HEK293T (cell line): ENCODE data around the gene MED9.
"Not testable (repeated sequence)": the region's sequence is repeated elsewhere in the genome, so short reads cannot be mapped to it uniquely, and the experiment has no call there.

Source experiments
- CTCF ChIA-PET: fragments of 350-600 bp; formaldehyde crosslinking; extraction: SDS; loops from one replicate; lab custom pipeline; 2021; ENCODE audit warnings: antibody characterized with exemption, inconsistent platforms; lab: Yijun Ruan, JAX
- POLR2A ChIA-PET: fragments of 350-600 bp; formaldehyde crosslinking; extraction: SDS; loops from one replicate; lab custom pipeline; 2020; ENCODE audit warnings: antibody characterized with exemption, inconsistent platforms; lab: Yijun Ruan, JAX
- DNase-seq: peaks from one replicate; pipeline ENCODE4 v3.0.0; 2012; ENCODE audit warnings: mixed read lengths; ENCODE audit errors: extremely low spot score
- ARNT ChIP-seq: fragments of 450-650 bp; IDR thresholded peaks from 2 replicates; pipeline ENCODE4 v1.6.1; 2017; ENCODE audit warnings: mild to moderate bottlenecking
- BHLHE40 ChIP-seq: fragments of 450-650 bp; IDR thresholded peaks from 2 replicates; pipeline ENCODE4 v1.6.1; 2016; ENCODE audit warnings: mild to moderate bottlenecking, moderate library complexity, borderline replicate concordance
- CTBP1 ChIP-seq: fragments of 450-650 bp; IDR thresholded peaks from 2 replicates; pipeline ENCODE4 v1.6.1; 2016; ENCODE audit warnings: borderline replicate concordance
- ELF4 ChIP-seq: fragments of 450-650 bp; IDR thresholded peaks from 2 replicates; pipeline ENCODE4 v1.6.1; 2017; ENCODE audit warnings: antibody characterized with exemption
- FOXA1 ChIP-seq: fragments of 450-650 bp; IDR thresholded peaks from 2 replicates; pipeline ENCODE4 v1.6.1; 2016; ENCODE audit warnings: mild to moderate bottlenecking
- FOXK2 ChIP-seq: fragments of 450-650 bp; IDR thresholded peaks from 2 replicates; pipeline ENCODE4 v1.6.1; 2016; ENCODE audit warnings: mild to moderate bottlenecking
- FOXM1 ChIP-seq: fragments of 450-650 bp; IDR thresholded peaks from 2 replicates; pipeline ENCODE4 v1.6.1; 2017; ENCODE audit warnings: mild to moderate bottlenecking, borderline replicate concordance
- HDGF ChIP-seq: fragments of 450-650 bp; IDR thresholded peaks from 2 replicates; pipeline ENCODE4 v1.6.1; 2017; ENCODE audit warnings: antibody characterized with exemption, borderline replicate concordance
- L3MBTL2 ChIP-seq: fragments of 450-650 bp; conservative IDR thresholded peaks from 2 replicates; pipeline ENCODE4 v1.6.1; 2016; ENCODE audit warnings: mild to moderate bottlenecking
- LEF1 ChIP-seq: fragments of 450-650 bp; IDR thresholded peaks from 2 replicates; pipeline ENCODE4 v1.6.1; 2017; ENCODE audit warnings: mild to moderate bottlenecking, borderline replicate concordance
- NFRKB ChIP-seq: fragments of 450-650 bp; IDR thresholded peaks from 2 replicates; pipeline ENCODE4 v1.6.1; 2016; ENCODE audit warnings: mild to moderate bottlenecking, moderate library complexity
- PKNOX1 ChIP-seq: fragments of 450-650 bp; IDR thresholded peaks from 2 replicates; pipeline ENCODE4 v1.6.1; 2016
- SP1 ChIP-seq: fragments of 450-650 bp; IDR thresholded peaks from 2 replicates; pipeline ENCODE4 v1.6.1; 2017
- SUZ12 ChIP-seq: fragments of 450-650 bp; IDR thresholded peaks from 2 replicates; pipeline ENCODE4 v1.6.1; 2016; ENCODE audit warnings: mild to moderate bottlenecking
- TARDBP ChIP-seq: fragments of 450-650 bp; IDR thresholded peaks from 2 replicates; pipeline ENCODE4 v1.6.1; 2016
- ZNF384 ChIP-seq: fragments of 450-650 bp; IDR thresholded peaks from 2 replicates; pipeline ENCODE4 v1.6.1; 2016

The MED9 gene

GRCh38 chr17:17480593-17481148 lies 3.9 kb downstream of the MED9 start:
- POLR2A ChIA-PET: interaction anchor here (1.7 kb wide), 1 partner anchor 10 kb away, joined by 4 read pairs; no protein-coding TSS in a partner anchor
- no peak for TF ChIP-seq SP1
- no peak for TF ChIP-seq CTBP1
- no peak for TF ChIP-seq PKNOX1
- TF ChIP-seq LEF1: no peak
- TF ChIP-seq NFRKB: no peak
- TF ChIP-seq ZNF384: no peak
- TF ChIP-seq ELF4: no peak
- TF ChIP-seq HDGF: no peak
- no peak for TF ChIP-seq FOXA1
- CTCF ChIA-PET: no interaction called here
- DNase-seq: no peak

GRCh38 chr17:17481860-17482259 lies 5.1 kb downstream of the MED9 start:
- ChIA-PET CTCF (no interaction called here), POLR2A (no interaction called here)
- TF ChIP-seq BHLHE40: no peak
- no peak for DNase-seq

GRCh38 chr17:17484451-17484899 lies 7.7 kb downstream of the MED9 start:
- ChIA-PET POLR2A (no interaction called here), CTCF (interaction anchor here (0.8 kb wide), 1 partner anchor 8 kb away, joined by 6 read pairs; no protein-coding TSS in a partner anchor)
- TF ChIP-seq PKNOX1 (no peak), TARDBP (no peak), ELF4 (no peak)
- DNase-seq: no peak

GRCh38 chr17:17485420-17485819 lies 8.6 kb downstream of the MED9 start:
- ChIA-PET POLR2A (no interaction called here), CTCF (no interaction called here)
- no peak for DNase-seq
- TF ChIP-seq SUZ12 (no peak), FOXK2 (no peak), PKNOX1 (no peak), SP1 (no peak), BHLHE40 (no peak), L3MBTL2 (no peak), ZNF384 (no peak), TARDBP (no peak), CTBP1 (no peak), LEF1 (no peak), FOXA1 (no peak), ELF4 (no peak)

- POLR2A ChIA-PET, DNase-seq, CTCF ChIA-PET: not testable (repeated sequence)
Measured at GRCh38 chr17:17486416-17486815, 9.6 kb downstream of the MED9 start.

GRCh38 chr17:17487998-17488397 lies 11.2 kb downstream of the MED9 start:
- ChIA-PET CTCF (no interaction called here), POLR2A (no interaction called here)
- TF ChIP-seq LEF1 (no peak), SUZ12 (no peak), NFRKB (no peak), TARDBP (no peak), PKNOX1 (no peak), ZNF384 (no peak), HDGF (no peak), CTBP1 (no peak), FOXM1 (no peak), FOXK2 (no peak), ARNT (no peak), L3MBTL2 (no peak), BHLHE40 (no peak), ELF4 (no peak)
- DNase-seq: no peak

GRCh38 chr17:17491031-17491471 lies 14.3 kb downstream of the MED9 start:
- TF ChIP-seq FOXK2: no peak
- no peak for TF ChIP-seq NFRKB
- no peak for TF ChIP-seq ZNF384
- no peak for TF ChIP-seq FOXA1
- no peak for TF ChIP-seq ARNT
- no peak for TF ChIP-seq TARDBP
- TF ChIP-seq SUZ12: no peak
- TF ChIP-seq ELF4: no peak
- no peak for TF ChIP-seq HDGF
- TF ChIP-seq PKNOX1: no peak
- TF ChIP-seq BHLHE40: no peak
- no peak for TF ChIP-seq SP1
- no peak for TF ChIP-seq LEF1
- no peak for TF ChIP-seq CTBP1
- TF ChIP-seq FOXM1: no peak
- no peak for TF ChIP-seq L3MBTL2
- POLR2A ChIA-PET: interaction anchor here (1.0 to 1.2 kb wide), 2 partner anchors 10 to 101 kb away, joined by 3 to 4 read pairs; partner anchors contain the start of gene PEMT
- no peak for DNase-seq
- CTCF ChIA-PET: interaction anchor here (0.5 to 1.1 kb wide), 2 partner anchors 122 to 436 kb away, joined by 3 to 4 read pairs; no protein-coding TSS in a partner anchor
